Mucosa of gallbladder (tissue), 1 donor: ENCODE data around the gene SHCBP1. TPM values are rescaled to one million over a fixed set of nuclear protein-coding genes. Genes with fewer than 3 reads are reported as not detected.
A peak's percentile ranks its signal among the peaks of the same experiment; 100 is the strongest.

Experiments
- DNase-seq: peaks from one replicate; pipeline ENCODE4 v3.0.0-alpha.2; 2020; ENCODE audit warnings: low spot score
- total RNA-seq: library from RNA; stranded (reverse); gene quantifications from one replicate; pipeline ENCODE4 v1.2.1, GENCODE V29; 2021
- donor health status: DM: no; HTN: no; CAD: no.

The SHCBP1 gene
- total RNA-seq, 1 donor from 2014 or later, result 0.92 TPM

GRCh38 chr16:46618516-46618915 is 2.7 kb downstream of the SHCBP1 start:
- no peak for DNase-seq

- no peak for DNase-seq
Measured at GRCh38 chr16:46614006-46614405, 7.2 kb downstream of the SHCBP1 start.

- no peak for DNase-seq
Measured at GRCh38 chr16:46613352-46613751, 7.8 kb downstream of the SHCBP1 start.

GRCh38 chr16:46612121-46612520 is 9.1 kb downstream of the SHCBP1 start:
- no peak for DNase-seq

GRCh38 chr16:46607529-46607928 is 13.7 kb downstream of the SHCBP1 start:
- no peak for DNase-seq

GRCh38 chr16:46606231-46606630 is 14.9 kb downstream of the SHCBP1 start:
- DNase-seq, result no peak

GRCh38 chr16:46591257-46591656 is 29.9 kb downstream of the SHCBP1 start:
- DNase-seq, result no peak

- no peak for DNase-seq
Measured at GRCh38 chr16:46586011-46586577, 35.1 kb downstream of the SHCBP1 start.

- DNase-seq, result no peak
Measured at GRCh38 chr16:46583036-46583435, 38.1 kb downstream of the SHCBP1 start.

- DNase-seq, result no peak
Measured at GRCh38 chr16:46582313-46582712, 38.9 kb downstream of the SHCBP1 start.

GRCh38 chr16:46577988-46578579 is 43.1 kb downstream of the SHCBP1 start:
- no peak for DNase-seq

- no peak for DNase-seq
Measured at GRCh38 chr16:46573834-46574159, 47.4 kb downstream of the SHCBP1 start.

GRCh38 chr16:46573008-46573833 is 48.0 kb downstream of the SHCBP1 start:
- no peak for DNase-seq

- no peak for DNase-seq
Measured at GRCh38 chr16:46569231-46569735, 51.9 kb downstream of the SHCBP1 start.

- no peak for DNase-seq
Measured at GRCh38 chr16:46568472-46569230, 52.5 kb downstream of the SHCBP1 start.

- DNase-seq, result no peak
Measured at GRCh38 chr16:46562979-46563378, 58.2 kb downstream of the SHCBP1 start.

- no peak for DNase-seq
Measured at GRCh38 chr16:46558018-46558417, 63.2 kb downstream of the SHCBP1 start.

- DNase-seq, result no peak
Measured at GRCh38 chr16:46555951-46556350, 65.2 kb downstream of the SHCBP1 start.

GRCh38 chr16:46554435-46554834 is 66.7 kb downstream of the SHCBP1 start:
- peak; percentile 70 for DNase-seq

- no peak for DNase-seq
Measured at GRCh38 chr16:46549477-46549876, 71.7 kb downstream of the SHCBP1 start.
